ENCODE measurements around the gene IL2RG.

The IL2RG gene

GRCh38 chrX:71109051-71109450, 2.3 kb downstream of the IL2RG start:
- in situ Hi-C loops (cut with MboI; ENCODE audit: low sequenced_read_pairs): no loop called here

- in situ Hi-C loops (cut with MboI; ENCODE audit: low sequenced_read_pairs): no loop called here
These were observed 3.5 kb downstream of the IL2RG start for GRCh38 chrX:71107762-71108360.

- in situ Hi-C loops (cut with MboI; ENCODE audit: low sequenced_read_pairs): no loop called here
These were observed 4.1 kb downstream of the IL2RG start for GRCh38 chrX:71107245-71107644.

- in situ Hi-C loops (cut with MboI; ENCODE audit: low sequenced_read_pairs): no loop called here
These were observed 5.0 kb downstream of the IL2RG start, which contains the start of gene CXorf65 for GRCh38 chrX:71106427-71106826. Gene CXorf65 (minus strand): TSS chrX:71106740. CDS start chrX:71106556, 184 bp downstream.

- in situ Hi-C loops (cut with MboI; ENCODE audit: low sequenced_read_pairs): no loop called here
These were observed 5.7 kb downstream of the IL2RG start for GRCh38 chrX:71105628-71106027.

GRCh38 chrX:71103110-71103983, 8.0 kb downstream of the IL2RG start:
- in situ Hi-C loops (cut with MboI; ENCODE audit: low sequenced_read_pairs): no loop called here

- in situ Hi-C loops (cut with MboI; ENCODE audit: low sequenced_read_pairs): no loop called here
These were observed 9.1 kb downstream of the IL2RG start for GRCh38 chrX:71102292-71102691.

GRCh38 chrX:71100581-71101505, 10.5 kb downstream of the IL2RG start:
- in situ Hi-C loops (cut with MboI; ENCODE audit: low sequenced_read_pairs): no loop called here

- in situ Hi-C loops (cut with MboI; ENCODE audit: low sequenced_read_pairs): no loop called here
These were observed 11.6 kb downstream of the IL2RG start for GRCh38 chrX:71099736-71100135.

- in situ Hi-C loops (cut with MboI; ENCODE audit: low sequenced_read_pairs): no loop called here
These were observed 12.3 kb downstream of the IL2RG start for GRCh38 chrX:71098951-71099506.

GRCh38 chrX:71098302-71098701, 13.1 kb downstream of the IL2RG start:
- in situ Hi-C loops (cut with MboI; ENCODE audit: low sequenced_read_pairs): no loop called here

- in situ Hi-C loops (cut with MboI; ENCODE audit: low sequenced_read_pairs): no loop called here
These were observed 14.7 kb downstream of the IL2RG start for GRCh38 chrX:71096760-71097032.

- in situ Hi-C loops (cut with MboI; ENCODE audit: low sequenced_read_pairs): no loop called here
These were observed 15.2 kb downstream of the IL2RG start for GRCh38 chrX:71095981-71096759.

- in situ Hi-C loops (cut with MboI; ENCODE audit: low sequenced_read_pairs): no loop called here
These were observed 15.8 kb downstream of the IL2RG start, which contains the start of gene FOXO4 for GRCh38 chrX:71095555-71095980. Gene FOXO4 (plus strand): TSS chrX:71095851. CDS start chrX:71096529, 678 bp downstream.

GRCh38 chrX:71095033-71095432, 16.3 kb downstream of the IL2RG start:
- in situ Hi-C loops (cut with MboI; ENCODE audit: low sequenced_read_pairs): no loop called here

GRCh38 chrX:71091263-71091662, 20.1 kb downstream of the IL2RG start:
- in situ Hi-C loops (cut with MboI; ENCODE audit: low sequenced_read_pairs): no loop called here

- in situ Hi-C loops (cut with MboI; ENCODE audit: low sequenced_read_pairs): no loop called here
These were observed 25.5 kb downstream of the IL2RG start for GRCh38 chrX:71085900-71086299.

GRCh38 chrX:71082822-71083221, 28.6 kb downstream of the IL2RG start:
- in situ Hi-C loops (cut with MboI; ENCODE audit: low sequenced_read_pairs): no loop called here

GRCh38 chrX:71082124-71082647, 29.2 kb downstream of the IL2RG start:
- in situ Hi-C loops (cut with MboI; ENCODE audit: low sequenced_read_pairs): no loop called here
